IgD-negative memory B cell (primary cell): Measurements from ENCODE around the gene DPCD. TPM values are rescaled to one million over a fixed set of nuclear protein-coding genes. Genes with fewer than 3 reads are reported as not detected.

Source experiments
- H3K27ac Mint-ChIP-seq, 3 donors: one replicate each; pipeline ENCODE4 v1.8.0; 2020 to 2022; ENCODE audit warnings: mild to moderate bottlenecking in 3 of 3, mixed read lengths in 3 of 3, moderate library complexity in 1 of 3
- H3K27me3 Mint-ChIP-seq: one replicate; pipeline ENCODE4 v1.8.0; 2021; ENCODE audit warnings: mixed read lengths
- H3K36me3 Mint-ChIP-seq: one replicate; pipeline ENCODE4 v1.8.0; 2020; ENCODE audit warnings: mild to moderate bottlenecking, mixed read lengths
- H3K4me1 Mint-ChIP-seq, 3 donors: one replicate each; pipeline ENCODE4 v1.8.0; 2020 to 2022; ENCODE audit warnings: mixed read lengths in 3 of 3, mild to moderate bottlenecking in 1 of 3
- H3K4me3 Mint-ChIP-seq, 4 donors: one replicate each; pipeline ENCODE4 v1.8.0; 2020 to 2022; ENCODE audit warnings: mild to moderate bottlenecking in 4 of 4, mixed read lengths in 4 of 4, moderate library complexity in 3 of 4
- H3K9me3 Mint-ChIP-seq, 3 donors: one replicate each; pipeline ENCODE4 v1.8.0; 2020 to 2021; ENCODE audit warnings: mixed read lengths in 3 of 3, mild to moderate bottlenecking in 1 of 3
- polyA plus RNA-seq: library from polyadenylated mRNA; unstranded; fragments of 300-500 nt; fragmentation: Illumina TruSeq; gene quantifications from one replicate; pipeline ENCODE4 v1.2.3, GENCODE V29; 2021

The DPCD gene
- polyA plus RNA-seq, 1 donor from 2014 or later, result 2.2 TPM

DNA sequence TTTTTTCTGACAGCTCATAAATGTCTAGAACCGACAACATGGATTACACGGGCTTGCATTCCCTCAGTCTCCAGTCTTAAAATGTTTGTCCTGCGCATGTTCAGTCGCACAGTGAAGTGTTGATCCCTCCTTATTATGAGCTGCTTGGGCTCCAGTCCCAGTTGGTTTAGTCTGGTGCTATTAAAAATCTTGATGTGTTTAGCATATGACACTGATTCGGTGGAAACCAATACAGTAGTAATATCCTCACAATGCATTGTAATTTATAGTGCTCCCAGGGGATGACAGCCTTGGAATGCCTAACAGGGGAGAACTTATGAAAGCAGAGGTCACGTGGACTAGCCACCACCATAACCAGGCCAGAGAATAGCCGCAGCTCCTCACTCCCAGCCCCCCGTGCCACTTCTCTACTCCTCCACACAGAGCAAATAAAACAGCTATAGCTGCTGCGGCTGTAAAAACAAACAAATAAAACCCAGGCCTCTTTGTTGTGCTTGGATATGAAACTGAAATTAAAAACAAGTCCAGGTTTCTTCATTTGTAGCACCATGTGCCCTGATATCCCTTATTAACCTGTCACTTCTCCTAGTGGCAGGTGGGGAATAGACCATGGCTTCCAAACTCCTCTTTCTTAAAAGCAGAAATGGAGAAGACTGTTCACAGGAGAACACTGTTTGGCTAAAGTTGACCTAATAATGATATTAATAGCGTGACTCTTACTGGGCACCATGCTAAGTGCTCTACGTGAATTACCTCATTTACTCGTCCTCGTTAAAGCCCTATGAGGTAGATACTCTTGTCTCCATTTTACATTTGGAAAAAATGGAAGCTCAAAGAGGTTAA lies 7.7 kb downstream of the DPCD start:
- Mint-ChIP-seq H3K36me3 (peaks cover 1% of the 10 kb centered on the region), H3K4me3 (peak overlapping the region in 1 of 4 donors; percentile 58), H3K27ac (no peak overlapping the region), H3K4me1 (peaks cover 0 to 3% (median 2%) of the 10 kb centered on the region in 3 donors), H3K27me3 (no peaks in the 10 kb centered on the region), H3K9me3 (no peaks in the 10 kb centered on the region)

- H3K4me3 Mint-ChIP-seq, result no peak overlapping the region
- peaks cover 0 to 3% (median 2%) of the 10 kb centered on the region in 3 donors for H3K4me1 Mint-ChIP-seq
These were observed 9.2 kb downstream of the DPCD start for GRCh38 chr10:101597091-101597900.

DNA sequence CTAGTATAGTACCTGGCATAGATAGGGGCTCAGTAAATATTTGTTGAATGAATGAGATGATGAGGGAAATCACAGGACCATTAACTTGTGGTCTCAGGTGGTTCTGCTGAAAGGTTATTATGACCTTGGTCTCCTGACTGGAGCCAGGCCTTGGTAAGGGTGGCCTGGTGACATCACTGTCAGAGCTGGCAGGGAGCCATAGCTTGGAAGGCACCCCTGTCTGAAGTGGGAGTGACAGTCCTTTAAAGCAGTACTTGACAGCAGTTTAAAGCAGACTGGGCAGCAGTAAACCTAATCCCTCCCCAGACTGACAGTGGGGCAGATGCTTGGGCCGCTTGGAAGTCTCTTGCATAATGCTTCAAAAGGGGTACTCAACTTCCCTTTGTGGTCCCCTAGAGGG lies 13.4 kb downstream of the DPCD start:
- Mint-ChIP-seq H3K4me1 (peaks cover 0 to 1% (median 0%) of the 10 kb centered on the region in 3 donors), H3K9me3 (no peaks in the 10 kb centered on the region), H3K36me3 (peaks cover 1% of the 10 kb centered on the region), H3K4me3 (no peak overlapping the region), H3K27me3 (no peaks in the 10 kb centered on the region), H3K27ac (no peak overlapping the region)

More at GRCh38 chr10:101597091-101597900, 9.2 kb downstream of the DPCD start:
- H3K36me3 Mint-ChIP-seq, result peaks cover 1% of the 10 kb centered on the region
- H3K27me3 Mint-ChIP-seq, result no peaks in the 10 kb centered on the region
- no peaks in the 10 kb centered on the region for H3K9me3 Mint-ChIP-seq
- H3K27ac Mint-ChIP-seq, result no peak overlapping the region

- Mint-ChIP-seq H3K27ac (no peak overlapping the region), H3K36me3 (peaks cover 1% of the 10 kb centered on the region), H3K4me3 (no peak overlapping the region), H3K27me3 (no peaks in the 10 kb centered on the region), H3K4me1 (peaks cover 0 to 1% (median 0%) of the 10 kb centered on the region in 3 donors), H3K9me3 (no peaks in the 10 kb centered on the region)
These were observed 14.8 kb downstream of the DPCD start for GRCh38 chr10:101602761-101603398.

DNA sequence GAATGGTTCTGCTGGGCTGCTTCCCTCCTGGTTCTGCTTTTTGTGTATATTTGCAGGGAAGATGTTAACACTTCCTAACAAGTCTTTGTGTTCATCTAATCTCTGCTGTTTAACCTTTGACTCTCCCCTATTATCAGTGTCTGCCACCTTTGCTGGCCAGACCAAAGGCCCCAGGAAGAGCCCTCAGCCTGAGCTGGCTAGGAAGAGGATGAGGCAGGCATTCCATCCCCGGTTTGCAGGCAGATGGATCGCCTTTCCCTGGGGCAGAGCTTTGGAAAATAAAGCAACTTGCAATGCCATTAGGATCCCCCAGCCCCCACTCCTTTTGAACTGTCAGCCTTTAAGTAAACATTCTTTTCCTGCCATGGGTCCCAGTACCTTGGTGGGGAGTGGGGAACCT lies 19.0 kb downstream of the DPCD start:
- Mint-ChIP-seq H3K36me3 (peaks cover 3% of the 10 kb centered on the region), H3K4me3 (no peak overlapping the region), H3K27ac (peak overlapping the region in 1 of 3 donors; percentile 50)

DNA sequence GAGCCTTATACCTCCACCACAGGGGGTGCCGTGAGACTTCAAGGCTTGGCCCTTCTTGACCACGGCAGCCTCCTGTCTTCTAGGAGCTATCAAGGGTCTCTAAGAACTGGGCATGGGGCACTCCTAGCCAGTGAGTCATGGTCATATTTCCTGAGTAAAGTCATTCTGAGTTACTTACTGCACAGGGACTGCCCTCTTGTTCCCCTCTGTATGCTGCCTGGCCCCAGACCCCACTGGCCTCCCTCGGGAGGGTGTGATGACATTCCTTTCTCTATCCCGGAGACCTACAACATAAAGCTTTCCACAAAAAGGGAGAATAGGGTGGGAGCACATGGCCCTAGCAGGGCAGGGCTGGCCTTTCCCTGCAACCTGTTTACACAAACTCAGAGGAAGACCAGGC lies 21.4 kb downstream of the DPCD start:
- H3K27me3 Mint-ChIP-seq, result no peaks in the 10 kb centered on the region
- peaks cover 3% of the 10 kb centered on the region for H3K36me3 Mint-ChIP-seq

More for the DNA sequence above, 19.0 kb downstream of the DPCD start:
- Mint-ChIP-seq H3K27me3 (no peaks in the 10 kb centered on the region), H3K4me1 (peaks cover 0 to 3% (median 0%) of the 10 kb centered on the region in 3 donors), H3K9me3 (no peaks in the 10 kb centered on the region)

DNA sequence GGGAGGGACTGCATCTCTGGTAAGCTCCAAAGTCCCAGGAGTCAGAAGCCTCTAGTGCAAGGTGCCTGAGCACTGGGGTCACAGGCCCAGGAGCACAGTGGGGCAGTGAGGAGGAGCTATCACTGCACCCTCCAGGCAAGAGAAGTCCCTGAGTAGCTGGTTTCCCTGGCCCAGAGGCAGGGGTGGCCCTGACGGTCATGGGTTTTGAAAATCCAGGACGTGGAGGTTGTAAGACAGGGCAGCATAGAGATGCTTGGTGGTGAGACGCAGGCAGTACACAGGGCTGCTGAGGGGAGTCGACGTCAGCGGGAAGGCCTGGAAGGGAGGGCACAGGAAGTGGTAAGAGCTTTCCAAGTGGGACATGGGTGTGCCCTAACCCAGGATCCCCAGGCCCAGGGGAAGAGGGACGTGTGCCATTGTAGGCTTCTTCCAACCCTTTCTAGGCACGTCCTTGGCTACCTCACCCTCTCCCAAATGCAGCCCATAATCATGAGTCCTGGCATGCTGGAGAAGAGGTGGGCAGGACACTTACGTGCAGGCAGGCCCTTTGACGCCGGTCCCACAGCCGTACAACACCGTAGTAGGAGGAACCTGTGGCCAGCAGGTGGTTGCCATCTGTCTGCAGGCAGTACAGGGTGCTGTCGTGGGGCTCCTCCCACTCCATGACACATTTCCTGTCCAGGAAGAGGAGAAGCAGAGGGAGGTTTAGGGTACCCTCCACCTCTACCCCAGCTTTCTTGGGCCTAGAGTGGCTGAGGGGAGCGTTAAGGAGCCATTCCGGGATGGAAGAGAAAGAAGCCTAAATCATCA lies 23.2 kb downstream of the DPCD start:
- no peaks in the 10 kb centered on the region for H3K9me3 Mint-ChIP-seq

More for the DNA sequence above, 21.4 kb downstream of the DPCD start:
- no peaks in the 10 kb centered on the region for H3K9me3 Mint-ChIP-seq
- peaks cover 0 to 2% (median 0%) of the 10 kb centered on the region in 3 donors for H3K4me1 Mint-ChIP-seq
- H3K4me3 Mint-ChIP-seq, result no peak overlapping the region
- no peak overlapping the region for H3K27ac Mint-ChIP-seq

DNA sequence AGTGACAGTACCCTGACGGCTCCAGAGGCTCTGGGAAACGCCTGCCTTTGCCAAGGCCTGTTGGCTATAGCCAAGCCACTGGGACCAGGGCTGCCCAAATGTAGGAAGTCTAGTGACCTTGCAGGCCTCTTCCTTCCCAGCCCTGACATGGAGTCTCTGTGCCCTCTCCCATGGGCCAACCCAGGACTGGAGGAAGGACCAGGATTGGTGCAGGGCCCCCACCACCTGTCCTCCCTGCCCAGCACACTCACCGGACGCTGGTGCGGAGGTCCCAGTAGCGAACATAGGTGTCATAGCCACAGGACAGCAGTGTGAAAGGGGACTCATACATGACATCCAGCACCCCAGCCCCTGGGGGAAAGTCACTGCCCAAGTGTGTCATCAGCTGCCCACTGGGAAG lies 24.0 kb downstream of the DPCD start:
- Mint-ChIP-seq H3K4me1 (peaks cover 0 to 2% (median 0%) of the 10 kb centered on the region in 3 donors), H3K27ac (peak overlapping the region in 1 of 3 donors; percentile 64)

More for the DNA sequence above, 23.2 kb downstream of the DPCD start:
- Mint-ChIP-seq H3K4me1 (peaks cover 0 to 2% (median 0%) of the 10 kb centered on the region in 3 donors), H3K4me3 (no peak overlapping the region), H3K27me3 (no peaks in the 10 kb centered on the region), H3K27ac (peak overlapping the region in 2 of 3 donors; percentile 13 to 64), H3K36me3 (peaks cover 3% of the 10 kb centered on the region)

GRCh38 chr10:101612872-101613271 lies 24.8 kb downstream of the DPCD start:
- H3K27ac Mint-ChIP-seq, result no peak overlapping the region
- peaks cover 2 to 6% (median 4%) of the 10 kb centered on the region in 3 donors for H3K4me1 Mint-ChIP-seq
- no peaks in the 10 kb centered on the region for H3K27me3 Mint-ChIP-seq
- H3K9me3 Mint-ChIP-seq, result no peaks in the 10 kb centered on the region
- H3K36me3 Mint-ChIP-seq, result peaks cover 3% of the 10 kb centered on the region
- H3K4me3 Mint-ChIP-seq, result no peak overlapping the region

More for the DNA sequence above, 24.0 kb downstream of the DPCD start:
- Mint-ChIP-seq H3K36me3 (peaks cover 3% of the 10 kb centered on the region), H3K4me3 (no peak overlapping the region), H3K27me3 (no peaks in the 10 kb centered on the region), H3K9me3 (no peaks in the 10 kb centered on the region)

DNA sequence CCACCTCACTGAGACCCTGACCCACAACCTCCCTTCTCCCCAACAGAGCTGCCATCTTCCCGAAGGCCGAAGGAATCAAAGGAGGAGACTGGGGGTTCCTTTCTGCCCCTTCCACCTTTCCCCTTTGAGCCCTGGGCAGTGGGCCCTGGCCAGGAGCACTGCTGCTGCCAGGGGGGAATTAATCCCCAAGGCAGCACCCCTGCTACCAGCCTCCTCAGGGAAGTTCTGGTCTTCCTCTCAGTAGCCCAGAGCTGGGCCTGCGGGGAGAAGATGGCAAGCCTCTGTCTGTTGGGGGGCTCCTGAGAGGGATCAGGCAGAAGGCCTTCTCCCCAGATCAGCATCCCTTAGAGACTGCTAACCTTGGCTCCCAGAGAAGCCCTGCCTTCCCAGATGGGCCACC lies 25.5 kb downstream of the DPCD start:
- H3K4me3 Mint-ChIP-seq, result no peak overlapping the region
- no peaks in the 10 kb centered on the region for H3K9me3 Mint-ChIP-seq
- no peak overlapping the region for H3K27ac Mint-ChIP-seq
- no peaks in the 10 kb centered on the region for H3K27me3 Mint-ChIP-seq
- H3K4me1 Mint-ChIP-seq, result peaks cover 6 to 13% (median 8%) of the 10 kb centered on the region in 3 donors
- peaks cover 2% of the 10 kb centered on the region for H3K36me3 Mint-ChIP-seq

- no peak overlapping the region for H3K27ac Mint-ChIP-seq
- peaks cover 6 to 15% (median 8%) of the 10 kb centered on the region in 3 donors for H3K4me1 Mint-ChIP-seq
- no peaks in the 10 kb centered on the region for H3K9me3 Mint-ChIP-seq
- no peak overlapping the region for H3K4me3 Mint-ChIP-seq
- no peaks in the 10 kb centered on the region for H3K27me3 Mint-ChIP-seq
- H3K36me3 Mint-ChIP-seq, result peaks cover 2% of the 10 kb centered on the region
These were observed 26.8 kb downstream of the DPCD start for GRCh38 chr10:101614663-101615524.

- Mint-ChIP-seq H3K36me3 (peaks cover 2% of the 10 kb centered on the region), H3K4me1 (peaks cover 6 to 17% (median 8%) of the 10 kb centered on the region in 3 donors), H3K9me3 (no peaks in the 10 kb centered on the region), H3K4me3 (no peak overlapping the region), H3K27ac (peak overlapping the region in 2 of 3 donors; percentile 35 to 63), H3K27me3 (no peaks in the 10 kb centered on the region)
These were observed 27.5 kb downstream of the DPCD start for GRCh38 chr10:101615525-101616116.
